ENCODE results near the gene SLC17A2. TPM values are rescaled to one million over a fixed set of nuclear protein-coding genes. Genes with fewer than 3 reads are reported as not detected.

SLC17A2 gene
- total RNA-seq, 1 donor from 2014 or later = not detected

GRCh38 chr6:25927178-25927577, 3.3 kb downstream of the SLC17A2 start:
- DNase-seq (ENCODE audit: low spot score) (no peak), ATAC-seq (no peak)
- intact Hi-C loops (cut with DNase I) = no loop called here

DNA sequence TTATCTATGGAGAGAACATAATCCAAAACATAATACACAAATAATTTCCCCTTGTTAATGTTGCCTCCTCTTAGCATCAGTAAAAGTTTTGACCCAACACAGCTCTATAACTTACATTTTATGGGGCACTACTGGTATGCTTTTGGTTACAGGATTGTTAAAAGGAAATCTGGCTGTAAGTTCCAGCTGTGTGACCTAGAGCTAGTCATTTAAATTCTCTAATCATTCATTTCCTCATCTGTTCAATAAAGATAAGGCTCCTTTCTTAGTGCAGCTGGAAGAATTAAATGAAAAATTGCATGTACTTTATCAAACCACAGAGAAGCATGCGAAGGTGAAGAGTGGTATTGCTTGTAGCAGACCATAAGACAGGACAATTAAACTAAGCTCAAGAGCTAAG, 4.6 kb downstream of the SLC17A2 start:
- intact Hi-C loops (cut with DNase I) = no loop called here

GRCh38 chr6:25922301-25922700, 8.2 kb downstream of the SLC17A2 start:
- intact Hi-C loops (cut with DNase I) = no loop called here
- ATAC-seq = peak; percentile 90
- DNase-seq (ENCODE audit: low spot score) = no peak

More for the DNA sequence above, 4.6 kb downstream of the SLC17A2 start:
- DNase-seq (ENCODE audit: low spot score) (no peak), ATAC-seq (no peak)

- DNase-seq (ENCODE audit: low spot score) (no peak), ATAC-seq (no peak)
- intact Hi-C loops (cut with DNase I) = no loop called here
These were observed 8.8 kb downstream of the SLC17A2 start for GRCh38 chr6:25921525-25922203.

GRCh38 chr6:25919657-25920056, 10.8 kb downstream of the SLC17A2 start:
- intact Hi-C loops (cut with DNase I) = no loop called here
- ATAC-seq = no peak
- no peak for DNase-seq (ENCODE audit: low spot score)

GRCh38 chr6:25918083-25918683, 12.3 kb downstream of the SLC17A2 start:
- intact Hi-C loops (cut with DNase I) = no loop called here
- DNase-seq (ENCODE audit: low spot score) = no peak
- no peak for ATAC-seq

DNA sequence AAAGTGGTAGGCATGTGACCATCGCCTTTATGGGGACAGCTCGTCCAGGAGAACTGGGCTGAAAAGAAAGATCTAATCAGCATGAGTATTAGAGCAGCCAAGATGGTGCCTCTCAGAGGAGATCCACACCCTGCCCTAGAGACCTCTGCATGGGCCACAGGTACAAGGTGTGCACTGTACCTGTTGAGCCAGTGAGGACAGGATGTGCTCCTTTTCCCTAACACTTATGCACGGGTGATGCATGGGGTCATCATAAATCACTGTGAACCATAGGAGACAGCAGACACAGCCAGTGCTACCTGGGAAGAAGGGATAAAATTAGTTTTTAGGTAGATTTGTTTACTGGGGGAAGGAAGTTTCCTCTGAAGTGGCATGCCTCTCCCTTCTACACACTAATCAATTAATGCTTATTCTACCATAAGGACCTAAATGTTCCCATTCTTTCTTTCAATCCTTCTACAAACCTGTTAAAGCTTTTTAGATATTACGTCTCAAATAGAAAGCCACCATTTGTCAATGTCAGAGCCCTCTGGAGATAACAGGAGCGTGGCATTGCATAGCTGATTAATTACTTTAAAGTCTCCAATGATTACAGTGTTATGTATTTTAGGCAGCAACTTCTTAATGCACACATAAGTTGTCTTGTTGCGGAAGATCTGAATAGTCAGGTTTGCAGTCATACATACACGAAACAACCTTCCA, 13.6 kb downstream of the SLC17A2 start:
- DNase-seq (ENCODE audit: low spot score) (no peak), ATAC-seq (no peak)
- intact Hi-C loops (cut with DNase I) = no loop called here

- ATAC-seq = no peak
- intact Hi-C loops (cut with DNase I) = no loop called here
These were observed 14.2 kb downstream of the SLC17A2 start for GRCh38 chr6:25916330-25916729.

DNA sequence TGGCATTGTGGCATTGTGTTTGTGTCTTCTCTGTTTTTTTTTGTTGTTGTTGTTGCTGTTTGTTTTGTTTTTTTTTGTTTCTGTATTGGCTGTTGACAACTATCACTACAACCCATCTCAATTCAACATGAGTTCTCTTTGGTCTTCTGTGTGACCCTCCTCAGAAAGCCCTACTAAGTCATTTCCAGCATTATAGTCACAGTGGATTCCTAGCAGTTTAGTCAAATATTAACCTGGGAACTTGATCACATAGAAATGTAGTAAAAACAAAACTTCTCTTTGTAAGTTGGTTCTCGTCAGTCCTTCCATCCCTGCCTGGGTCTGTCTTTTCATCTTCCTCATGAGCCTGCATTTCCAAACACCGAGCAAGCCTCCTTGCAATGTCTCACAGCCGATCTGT, 16.8 kb downstream of the SLC17A2 start:
- ATAC-seq = no peak

More at GRCh38 chr6:25916330-25916729, 14.2 kb downstream of the SLC17A2 start:
- DNase-seq (ENCODE audit: low spot score) = no peak

DNA sequence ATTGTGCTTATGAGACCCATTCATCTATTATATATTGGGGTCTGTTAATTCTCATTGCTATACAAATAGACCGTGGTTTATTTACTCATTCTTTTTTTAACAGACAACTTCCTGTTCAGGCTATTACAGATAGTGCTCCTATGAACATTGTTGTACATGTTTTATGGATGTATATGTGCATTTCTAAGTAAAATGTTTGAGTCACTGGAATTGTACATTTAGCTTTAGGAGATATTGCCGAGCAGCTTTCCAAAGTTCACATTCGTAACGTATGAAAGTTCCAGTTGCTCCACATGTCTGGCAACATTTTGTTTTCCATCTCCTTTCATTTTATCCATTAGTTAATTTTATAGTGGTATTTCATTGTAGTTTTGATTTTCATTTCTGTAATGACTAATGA, 19.1 kb downstream of the SLC17A2 start:
- DNase-seq (ENCODE audit: low spot score) (no peak), ATAC-seq (no peak)
- intact Hi-C loops (cut with DNase I) = no loop called here

More for the DNA sequence above, 16.8 kb downstream of the SLC17A2 start:
- intact Hi-C loops (cut with DNase I) = no loop called here
- DNase-seq (ENCODE audit: low spot score) = no peak

DNA sequence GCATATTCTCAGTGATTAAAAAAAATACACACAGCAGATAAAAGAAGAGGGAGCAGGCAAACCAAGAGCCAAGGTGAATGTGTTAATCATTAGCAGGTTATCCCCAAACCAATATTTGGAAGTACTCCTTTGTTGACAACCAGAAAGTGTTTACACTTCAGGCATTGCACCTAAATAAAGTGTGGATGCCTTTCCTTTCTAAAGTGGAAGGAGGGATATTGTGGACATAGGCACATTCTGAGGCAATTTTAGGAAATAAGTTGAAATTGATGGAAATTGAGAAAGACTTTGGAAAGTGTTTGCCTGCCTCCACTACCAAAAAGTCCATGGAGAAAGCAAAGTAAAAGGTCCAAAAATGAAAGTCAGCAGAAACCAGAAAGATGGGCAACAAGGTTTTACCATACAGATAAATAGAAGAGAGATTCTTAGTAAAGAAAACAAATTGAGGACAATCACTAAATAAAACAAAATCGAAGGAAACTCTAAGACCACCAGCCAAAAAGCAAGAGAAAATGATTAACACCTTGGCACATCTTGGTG, 22.9 kb downstream of the SLC17A2 start:
- DNase-seq (ENCODE audit: low spot score) (no peak), ATAC-seq (no peak)
- intact Hi-C loops (cut with DNase I) = no loop called here

GRCh38 chr6:25903467-25904099, 26.9 kb downstream of the SLC17A2 start:
- ATAC-seq = no peak
- intact Hi-C loops (cut with DNase I) = no loop called here
- DNase-seq (ENCODE audit: low spot score) = no peak

DNA sequence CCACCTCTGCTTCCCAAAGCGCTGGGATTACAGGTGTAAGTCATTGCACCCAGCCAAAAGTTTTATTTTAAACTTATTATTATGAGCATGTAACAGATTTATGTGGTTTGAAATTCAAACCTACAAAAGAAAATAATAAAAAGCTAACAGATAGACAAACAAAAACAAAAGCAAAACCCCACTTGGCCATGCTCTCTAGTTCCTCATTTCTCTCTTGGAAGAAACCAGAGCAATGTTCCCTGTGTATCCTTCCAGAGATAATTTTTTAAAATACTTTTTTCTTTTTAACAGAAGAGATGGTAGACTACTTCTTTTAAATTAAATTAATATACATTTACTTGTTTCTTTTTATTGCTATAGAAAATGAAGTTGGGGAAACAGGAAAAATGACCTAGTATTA, 28.4 kb downstream of the SLC17A2 start:
- intact Hi-C loops (cut with DNase I) = no loop called here
- no peak for DNase-seq (ENCODE audit: low spot score)
- no peak for ATAC-seq

DNA sequence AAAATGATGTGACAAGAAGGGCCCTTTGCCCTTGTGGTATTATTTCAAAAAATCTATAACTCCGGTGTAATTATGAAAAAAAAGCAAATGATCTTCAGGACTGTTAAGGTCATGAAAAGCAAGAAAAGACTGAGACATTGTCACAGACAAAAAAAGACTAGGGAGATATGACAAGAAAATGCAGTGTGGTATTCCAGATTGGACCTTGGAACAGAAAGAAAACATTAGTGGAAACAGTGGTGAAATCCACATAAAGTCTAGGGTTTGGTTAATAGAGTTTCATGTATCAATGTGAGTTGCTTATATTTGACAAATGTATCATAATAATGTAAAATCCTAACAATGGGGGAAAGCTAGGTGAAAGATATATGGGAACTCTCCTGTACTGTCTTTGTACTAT, 29.6 kb downstream of the SLC17A2 start:
- intact Hi-C loops (cut with DNase I) = no loop called here
- DNase-seq (ENCODE audit: low spot score) (no peak), ATAC-seq (no peak)

- intact Hi-C loops (cut with DNase I) = no loop called here
- DNase-seq (ENCODE audit: low spot score) = no peak
- no peak for ATAC-seq
These were observed 30.7 kb downstream of the SLC17A2 start for GRCh38 chr6:25899580-25900408.

GRCh38 chr6:25899123-25899522, 31.4 kb downstream of the SLC17A2 start:
- DNase-seq (ENCODE audit: low spot score) = no peak
- no peak for ATAC-seq
- intact Hi-C loops (cut with DNase I) = no loop called here

DNA sequence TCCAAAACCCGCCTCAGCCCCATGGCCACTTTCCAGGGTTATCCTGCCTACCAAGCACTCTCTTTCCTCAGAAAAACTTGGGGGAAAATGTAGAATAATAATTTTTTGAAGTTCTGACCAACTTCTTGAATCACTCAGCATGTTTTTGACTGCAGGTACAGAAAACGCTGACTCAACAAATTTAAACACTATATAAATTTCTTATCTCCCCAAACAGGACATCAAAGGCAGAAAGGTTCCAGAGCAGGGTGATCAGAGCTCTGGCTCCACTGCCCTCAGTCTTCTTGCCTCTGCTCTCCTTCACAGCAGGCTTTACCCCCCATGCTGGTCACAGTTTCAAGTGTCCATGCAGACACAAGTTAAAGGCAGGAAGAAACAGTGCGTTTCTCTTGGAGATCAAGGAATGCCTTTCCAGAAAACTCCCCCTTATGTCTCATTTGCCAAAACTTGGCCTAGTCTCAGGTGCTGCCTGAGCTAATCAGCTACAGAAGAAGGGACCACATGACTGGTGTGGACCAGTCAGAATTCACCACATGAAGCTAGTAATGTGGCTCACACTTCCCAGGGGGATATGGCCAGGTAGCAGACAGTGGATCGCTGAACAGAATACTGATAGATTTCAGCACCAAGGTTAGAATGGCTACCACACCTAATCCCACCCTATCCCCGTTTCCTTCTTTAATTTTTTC, 32.1 kb downstream of the SLC17A2 start:
- ATAC-seq (no peak), DNase-seq (ENCODE audit: low spot score) (no peak)
- intact Hi-C loops (cut with DNase I) = no loop called here

GRCh38 chr6:25896252-25896651, 34.2 kb downstream of the SLC17A2 start:
- ATAC-seq (no peak), DNase-seq (ENCODE audit: low spot score) (no peak)
- intact Hi-C loops (cut with DNase I) = no loop called here

All from sciatic nerve (tissue), 2 donors.